GM19463 (cell line): ENCODE measurements around the gene UBE3C.
A peak's percentile ranks its signal among the peaks of the same experiment; 100 is the strongest.
"Not testable (repeated sequence)": the region's sequence is repeated elsewhere in the genome, so short reads cannot be mapped to it uniquely, and the experiment has no call there.

Experiments used
- ATAC-seq: cut with Tn5 transposase; IDR thresholded peaks from one replicate; pipeline ENCODE4 v1.9.1; 2021; ENCODE audit warnings: mild to moderate bottlenecking, moderate library complexity; ENCODE audit not compliant: unreplicated experiment

Gene UBE3C

DNA sequence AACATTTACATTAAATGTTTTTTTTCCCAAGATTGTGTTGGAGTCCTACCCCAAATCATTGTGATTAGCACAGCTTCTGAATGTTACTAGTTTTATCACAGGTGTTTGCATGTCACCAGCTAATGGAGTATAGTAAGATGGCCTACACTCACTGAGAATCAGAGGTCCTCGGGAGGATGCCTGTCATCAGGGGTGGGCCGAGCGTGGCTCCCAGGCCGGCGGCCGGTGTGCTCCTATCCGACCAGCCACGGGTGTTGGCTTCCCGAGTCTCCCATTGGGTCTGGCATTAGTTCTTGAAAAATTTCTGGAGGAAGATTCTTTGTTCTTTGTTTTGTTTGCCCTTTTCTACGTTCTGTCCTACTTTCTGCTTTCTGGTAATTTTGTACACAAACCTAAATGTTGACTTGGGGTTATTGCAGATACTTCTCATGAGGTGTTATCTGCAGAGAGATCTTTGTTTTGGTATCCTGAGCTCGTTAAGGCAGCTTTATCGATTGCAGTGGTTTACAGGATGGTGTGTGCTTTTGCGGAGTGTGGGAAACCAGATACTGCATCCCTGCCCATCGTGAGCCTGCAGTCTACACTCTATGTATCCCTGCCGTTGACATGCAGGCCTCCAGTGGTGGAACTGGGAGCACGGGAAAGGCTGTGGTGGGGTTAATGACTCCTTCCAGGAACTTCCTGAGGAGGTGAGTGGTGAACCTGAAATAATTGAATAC, 130.8 kb downstream of the UBE3C start:
- ATAC-seq, result no peak

DNA sequence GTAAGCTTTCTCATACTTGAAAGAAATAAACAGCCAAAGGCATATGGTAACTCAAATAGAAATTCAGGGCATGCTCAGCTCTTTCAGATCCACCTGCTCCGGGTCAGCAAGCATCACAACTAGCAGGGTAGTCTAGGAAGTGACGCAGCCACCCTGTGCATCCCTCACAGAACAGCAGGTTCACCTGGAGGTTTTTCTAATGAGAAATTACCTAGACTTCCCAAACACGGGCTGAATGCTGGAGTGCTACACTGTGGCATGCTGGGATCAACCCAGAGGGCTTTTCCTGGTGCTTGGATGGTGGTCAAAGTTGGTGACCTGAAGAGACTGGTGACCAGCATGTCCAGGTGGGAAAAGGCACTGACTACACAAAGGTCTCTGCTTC, 131.3 kb downstream of the UBE3C start:
- ATAC-seq, result no peak

DNA sequence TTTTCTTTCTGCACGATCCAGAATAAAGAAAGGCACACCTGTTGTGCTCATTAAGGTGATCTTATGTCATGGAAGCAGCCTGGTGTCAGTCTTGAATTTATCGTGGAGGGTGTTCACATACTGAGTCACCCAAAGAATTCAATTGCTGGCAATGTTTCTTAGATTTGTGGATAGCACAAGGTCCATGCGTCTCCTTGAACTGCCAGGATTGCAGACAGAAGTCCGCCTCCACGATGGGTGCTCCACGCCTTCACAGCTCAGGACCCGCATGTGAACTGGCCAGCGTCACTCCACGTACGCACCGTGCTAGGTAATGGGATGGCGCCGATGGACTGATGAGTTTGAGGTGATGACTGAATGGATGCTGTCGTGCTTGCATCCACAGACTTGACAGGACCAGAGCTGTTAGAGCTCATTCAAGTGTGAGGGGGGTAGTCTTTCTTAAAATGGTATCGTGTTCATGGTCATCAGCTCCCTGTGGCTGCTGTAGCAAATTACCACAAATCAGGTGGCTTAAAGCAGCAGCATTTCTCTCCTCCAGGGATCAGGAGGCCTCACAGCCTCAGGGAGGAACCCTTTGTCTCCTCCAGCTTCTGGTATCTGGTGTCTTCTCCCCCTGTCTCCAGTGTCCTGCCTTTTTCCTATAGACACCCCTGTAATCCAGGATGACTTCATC, 132.7 kb downstream of the UBE3C start:
- ATAC-seq, result no peak

DNA sequence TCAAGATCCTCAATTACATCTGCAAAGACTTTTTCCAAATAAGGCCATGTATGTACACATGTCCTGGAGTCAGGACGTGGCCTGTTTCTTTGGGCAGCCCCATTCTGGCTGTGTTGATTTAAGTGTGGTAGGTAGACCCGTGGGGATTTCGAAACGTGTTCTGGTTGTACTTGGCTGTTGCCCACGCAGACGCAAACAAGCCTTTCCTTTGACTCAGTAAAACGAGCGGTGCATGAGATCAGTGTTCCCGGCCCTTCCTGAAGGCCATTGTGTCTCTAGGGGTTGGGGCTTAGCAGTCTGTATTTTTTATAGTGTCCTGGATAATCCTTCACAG, 133.2 kb downstream of the UBE3C start:
- no peak for ATAC-seq

DNA sequence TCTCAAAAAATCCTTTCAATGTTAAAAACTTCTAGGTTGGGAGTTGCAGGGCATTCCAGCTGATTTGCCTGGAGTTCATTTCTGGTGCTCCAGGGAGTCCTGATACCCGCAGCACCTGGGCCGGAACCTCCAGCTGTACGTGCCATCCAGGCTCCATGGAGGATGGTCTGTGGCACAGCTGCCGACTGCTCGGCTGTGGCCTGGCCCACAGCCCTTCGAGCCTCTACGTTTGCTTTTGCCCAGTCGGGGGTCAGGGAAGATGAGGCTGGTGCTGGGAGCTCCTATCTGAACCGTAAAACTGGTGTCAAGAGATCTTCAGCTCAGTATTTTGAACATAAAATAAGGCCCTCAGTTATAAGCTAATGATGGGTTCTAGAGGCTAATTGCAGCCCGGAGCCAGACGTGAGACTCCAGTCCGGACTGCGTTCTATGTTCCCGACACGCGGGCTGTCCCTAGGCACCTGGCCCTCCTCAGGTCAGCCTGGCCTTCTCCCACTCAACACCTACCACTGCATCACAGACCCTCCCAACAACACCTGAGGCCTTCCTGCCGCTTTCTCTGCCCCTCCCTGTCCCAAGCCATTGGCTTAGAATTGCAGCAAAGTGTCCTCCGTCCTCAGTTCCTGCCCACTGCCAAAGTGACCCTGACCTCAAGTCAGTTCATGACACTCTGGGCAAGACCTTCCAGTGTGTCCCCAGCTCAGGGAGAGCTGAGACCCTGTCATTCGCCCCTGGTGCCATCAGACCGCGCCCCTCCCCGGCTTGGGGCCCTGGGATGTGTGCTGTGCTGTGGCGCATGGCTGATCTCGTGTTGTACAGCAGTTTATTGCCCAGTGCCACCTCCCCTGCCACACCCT, 133.9 kb downstream of the UBE3C start:
- no peak for ATAC-seq

DNA sequence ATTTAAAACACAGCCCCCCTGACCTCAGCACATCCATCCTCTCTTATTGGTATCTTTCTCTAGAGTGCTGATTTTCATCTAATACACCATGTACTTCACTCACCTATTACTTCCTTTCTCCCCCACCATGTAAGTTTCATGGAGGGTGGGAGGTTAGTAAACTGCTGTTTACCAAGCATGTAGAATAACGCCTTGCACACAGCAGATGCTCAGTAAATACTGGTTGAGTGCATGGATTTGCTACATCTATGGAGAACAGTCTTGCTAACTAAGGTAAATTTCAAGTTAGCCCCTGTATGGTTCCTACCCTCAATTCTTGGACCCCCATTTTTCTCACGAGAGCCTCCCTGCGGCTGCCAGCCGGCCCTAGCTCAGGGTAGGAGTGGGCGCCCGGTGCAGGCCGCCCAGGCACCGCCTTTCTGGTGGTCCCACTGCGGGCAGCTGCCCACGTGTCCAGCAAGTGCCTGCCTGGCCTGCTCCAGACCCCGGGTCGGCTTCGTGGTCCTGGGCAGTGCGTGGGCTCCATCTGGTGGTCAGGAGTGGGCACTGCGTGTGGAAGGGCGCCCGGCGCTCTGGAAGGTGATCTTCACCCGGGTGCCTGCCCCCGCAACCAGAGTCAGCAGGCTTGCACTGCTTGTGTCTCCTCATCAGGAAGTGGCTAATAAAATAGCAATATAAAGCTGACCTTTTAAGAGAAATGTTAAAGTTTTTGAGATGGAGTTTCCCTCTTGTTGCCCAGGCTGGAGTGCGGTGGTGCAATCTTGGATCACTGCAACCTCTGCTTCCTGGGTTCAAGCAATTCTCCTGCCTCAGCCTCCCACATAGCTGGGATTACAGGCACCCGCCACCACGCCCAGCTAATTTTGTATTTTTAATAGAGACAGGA, 134.7 kb downstream of the UBE3C start:
- peak; percentile 73 for ATAC-seq

DNA sequence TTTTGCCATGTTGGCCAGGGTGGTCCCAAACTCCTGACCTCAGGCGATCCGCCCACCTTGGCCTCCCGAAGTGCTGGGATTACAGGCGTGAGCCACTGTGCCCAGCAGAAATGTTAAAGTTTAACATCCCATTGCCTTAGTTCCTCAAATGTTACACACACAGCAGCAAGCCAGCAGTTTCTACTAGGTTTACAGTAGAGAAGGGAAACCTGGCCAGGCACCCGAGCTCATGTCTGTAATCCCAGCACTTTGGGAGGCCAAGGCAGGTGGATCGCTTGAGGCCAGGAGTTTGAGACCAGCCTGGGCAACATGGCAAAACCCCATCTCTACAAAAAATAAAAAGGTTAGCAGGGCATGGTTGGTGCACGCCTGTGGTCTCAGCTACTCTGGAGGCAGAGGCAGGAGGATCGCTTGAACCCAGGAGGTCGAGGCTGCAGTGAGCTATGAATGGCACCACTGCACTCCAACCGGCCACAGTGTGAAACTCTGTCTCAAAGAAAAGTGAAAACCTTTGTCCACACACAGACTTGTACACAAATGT, 135.4 kb downstream of the UBE3C start:
- not testable (repeated sequence) for ATAC-seq

DNA sequence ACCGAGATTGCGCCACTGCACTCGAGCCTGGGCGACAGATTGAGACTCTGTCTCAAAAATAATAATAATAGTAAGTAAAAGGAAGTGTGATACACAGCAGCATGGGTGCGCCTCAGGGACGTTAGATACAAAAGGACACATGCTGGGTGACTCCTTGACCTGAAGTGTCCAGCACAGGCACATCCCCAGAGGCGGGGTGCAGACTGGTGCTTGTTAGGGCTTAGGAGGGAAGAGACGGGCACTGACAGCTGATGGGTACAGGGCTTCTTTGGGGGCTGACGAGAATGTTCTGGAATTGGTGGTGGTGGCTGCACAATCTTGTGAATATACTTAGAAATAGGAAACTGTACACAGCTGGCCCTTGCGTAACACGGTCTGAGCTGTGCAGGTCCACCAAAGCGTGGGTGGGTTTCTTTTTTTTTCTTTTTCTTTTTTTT, 136.3 kb downstream of the UBE3C start:
- ATAC-seq, result no peak

DNA sequence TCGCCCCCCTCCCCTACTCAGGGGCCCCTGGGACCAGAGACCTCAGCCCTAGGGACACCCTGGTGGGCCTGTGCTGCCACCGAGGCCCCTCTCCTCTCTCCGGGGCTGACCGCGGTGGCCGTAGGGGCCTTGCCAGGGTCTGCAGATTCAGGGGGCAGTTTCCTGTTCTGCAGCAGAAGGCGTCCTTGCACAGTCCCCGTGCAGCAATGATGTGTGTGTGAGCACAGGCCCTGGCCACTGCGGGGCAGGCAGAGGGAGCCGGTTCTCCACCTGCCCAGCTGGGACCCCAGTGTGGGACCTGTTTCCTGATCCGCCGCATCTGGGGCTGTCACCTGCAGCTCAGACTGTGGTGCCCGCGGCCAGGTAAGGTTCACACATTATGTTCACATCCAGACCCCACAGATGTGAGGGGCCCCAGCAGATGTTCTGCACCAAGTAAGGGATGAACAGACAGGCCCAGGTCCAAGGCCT, 137.4 kb downstream of the UBE3C start:
- no peak for ATAC-seq

DNA sequence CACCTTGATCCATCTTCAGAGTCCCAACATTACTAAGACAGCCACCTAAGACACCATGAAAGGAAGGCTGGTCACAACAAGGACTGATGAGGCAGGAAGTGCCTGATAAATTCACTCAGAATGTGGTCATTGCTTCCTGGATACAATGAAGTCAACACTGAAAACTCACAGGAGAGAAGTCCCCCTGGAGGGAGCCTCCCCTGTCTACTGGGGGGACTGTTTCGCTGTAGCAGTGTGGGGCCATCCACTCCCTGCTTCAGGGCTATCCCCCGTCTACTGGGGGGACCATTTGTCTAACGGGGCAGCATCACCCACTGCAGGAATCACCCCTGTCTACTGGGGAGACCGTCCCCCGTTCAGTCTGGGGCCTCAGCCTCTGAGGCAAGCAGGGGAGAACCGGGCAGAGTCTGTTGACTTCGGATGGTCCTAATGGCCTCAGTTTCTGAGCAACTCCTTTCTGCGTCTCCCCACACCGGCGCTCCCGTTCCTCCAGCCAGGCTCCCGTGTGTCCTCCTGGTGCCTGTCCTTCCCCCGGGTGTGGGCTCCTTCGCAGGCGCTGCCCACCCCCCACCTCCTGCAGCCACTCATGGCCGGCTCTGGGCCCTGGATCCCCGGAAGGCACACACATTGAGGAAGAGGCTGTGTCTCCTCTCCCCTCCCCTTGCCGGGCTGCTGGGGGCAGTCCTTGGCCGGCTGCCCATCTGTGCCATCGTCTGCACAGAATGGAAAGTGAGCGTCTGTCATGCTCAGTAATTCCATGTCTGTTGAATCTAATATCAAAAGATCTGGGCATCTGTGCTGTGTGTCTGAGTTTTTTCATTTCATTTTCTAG, 138.2 kb downstream of the UBE3C start:
- ATAC-seq, result no peak

DNA sequence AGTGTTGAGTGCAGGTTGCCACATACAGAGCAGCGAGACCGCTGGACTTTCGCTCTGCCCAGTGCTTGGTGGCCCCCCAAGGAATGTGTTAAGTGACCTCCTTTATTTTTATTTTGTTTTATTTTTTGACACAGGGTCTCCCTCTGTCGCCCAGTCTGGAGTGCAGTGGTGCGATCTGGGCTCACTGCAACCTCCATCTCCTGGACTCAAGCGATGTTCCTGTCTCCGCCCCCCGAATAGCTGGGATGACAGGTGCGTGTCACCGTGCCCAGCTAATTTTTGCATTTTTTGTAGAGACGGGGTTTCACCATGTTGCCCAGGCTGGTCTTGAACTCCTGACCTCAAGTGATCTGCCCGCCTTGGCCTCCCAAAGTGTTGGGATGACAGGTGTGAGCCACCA, 138.8 kb downstream of the UBE3C start:
- not testable (repeated sequence) for ATAC-seq

DNA sequence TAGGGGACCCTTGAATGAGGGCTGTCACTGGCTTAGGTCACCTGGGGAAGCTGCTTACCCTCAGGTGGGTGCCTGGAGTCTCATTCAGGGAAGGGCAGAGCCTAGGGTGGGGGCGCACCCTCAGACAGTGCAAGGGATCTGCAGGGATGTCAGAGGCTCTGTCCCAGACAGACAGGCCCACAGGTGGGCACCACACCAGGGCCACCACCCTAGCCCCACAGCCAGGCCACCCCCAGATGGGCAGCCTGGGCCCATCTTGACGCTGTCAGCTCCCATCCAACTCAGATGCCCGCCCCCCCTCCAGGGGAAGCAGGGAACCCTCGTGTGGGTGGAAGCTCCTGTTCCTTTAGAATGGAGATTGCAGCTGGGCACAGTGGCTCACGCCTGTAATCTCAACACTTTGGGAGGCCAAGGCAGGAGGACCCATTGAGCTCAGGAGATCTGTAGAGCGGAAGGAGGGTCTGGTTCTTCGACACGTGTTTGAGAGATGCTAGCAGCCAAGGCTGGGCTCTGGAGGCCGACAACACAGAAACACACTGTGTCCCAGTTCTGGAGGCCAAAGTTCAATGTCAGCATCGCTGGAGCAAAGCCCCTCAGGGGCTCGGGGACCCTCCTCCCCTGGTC, 139.6 kb downstream of the UBE3C start:
- ATAC-seq, result no peak

DNA sequence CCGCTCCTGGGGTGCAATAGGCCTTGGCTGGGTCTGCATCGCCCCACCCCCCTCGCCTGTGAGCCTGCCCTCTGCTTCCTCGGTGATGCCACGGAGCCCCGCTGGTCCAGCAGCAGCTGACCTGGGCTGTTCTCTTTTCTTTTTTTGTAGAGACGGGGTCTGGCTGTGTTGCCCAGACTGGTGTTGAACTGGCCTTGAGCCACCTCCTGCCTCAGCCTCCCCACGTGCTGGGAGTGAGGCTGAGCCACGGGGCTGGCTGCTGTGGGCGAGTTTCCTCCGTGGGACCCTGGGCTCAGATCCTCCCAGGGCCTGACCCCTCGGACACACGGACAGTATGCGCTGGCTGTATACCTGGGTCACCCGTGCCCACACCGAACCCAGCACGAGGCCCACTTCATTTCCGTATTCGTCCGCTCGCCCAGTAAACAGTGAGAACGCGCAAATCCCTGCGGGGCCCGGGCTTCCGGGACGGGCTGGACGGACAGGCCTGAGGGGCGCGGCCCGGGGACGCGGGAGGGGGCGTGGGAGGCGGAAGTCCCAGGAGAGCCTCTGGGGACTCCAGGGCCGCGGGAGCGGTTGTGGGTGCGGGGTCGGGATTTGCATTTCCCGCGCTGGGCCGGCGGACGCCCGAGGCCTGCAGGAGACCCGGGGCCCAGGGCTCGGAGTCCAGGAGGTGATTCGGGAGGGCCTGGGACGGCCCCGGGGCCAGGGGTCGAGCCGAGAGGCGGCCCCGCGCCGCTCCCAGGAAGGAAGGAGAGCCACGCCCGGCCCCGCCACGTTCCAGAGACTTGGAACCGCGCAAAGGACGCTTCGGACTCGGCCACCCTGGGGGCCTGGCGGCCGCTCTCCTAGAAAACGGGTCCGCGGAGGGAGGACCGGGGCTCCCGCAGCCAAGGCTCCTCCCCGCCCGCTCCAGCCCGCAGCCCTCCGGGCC, 140.3 kb downstream of the UBE3C start:
- no peak for ATAC-seq

DNA sequence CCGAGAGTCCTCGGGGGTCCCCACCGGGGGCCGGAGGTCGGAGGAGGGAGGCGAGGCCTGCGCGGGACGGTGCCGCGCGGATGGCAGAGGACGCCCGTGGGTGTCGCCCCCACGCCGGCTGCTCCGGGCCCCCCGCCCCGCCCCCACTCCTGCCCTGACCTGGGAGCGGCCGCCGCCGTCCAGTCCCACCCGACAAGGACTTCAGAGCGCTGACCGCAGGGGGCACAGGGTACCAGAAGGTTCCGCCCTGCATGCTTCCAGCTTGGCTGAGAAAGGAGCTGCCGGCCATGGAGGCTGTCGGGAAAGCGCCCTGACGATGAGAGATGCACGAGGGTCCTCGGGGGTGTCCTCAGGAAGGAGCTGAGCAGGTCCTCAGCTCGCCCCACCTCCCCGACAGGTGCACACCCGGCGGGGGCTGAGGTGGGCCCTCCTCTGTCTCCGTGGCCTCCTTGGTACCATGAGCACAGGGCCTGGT, 141.1 kb downstream of the UBE3C start:
- no peak for ATAC-seq

DNA sequence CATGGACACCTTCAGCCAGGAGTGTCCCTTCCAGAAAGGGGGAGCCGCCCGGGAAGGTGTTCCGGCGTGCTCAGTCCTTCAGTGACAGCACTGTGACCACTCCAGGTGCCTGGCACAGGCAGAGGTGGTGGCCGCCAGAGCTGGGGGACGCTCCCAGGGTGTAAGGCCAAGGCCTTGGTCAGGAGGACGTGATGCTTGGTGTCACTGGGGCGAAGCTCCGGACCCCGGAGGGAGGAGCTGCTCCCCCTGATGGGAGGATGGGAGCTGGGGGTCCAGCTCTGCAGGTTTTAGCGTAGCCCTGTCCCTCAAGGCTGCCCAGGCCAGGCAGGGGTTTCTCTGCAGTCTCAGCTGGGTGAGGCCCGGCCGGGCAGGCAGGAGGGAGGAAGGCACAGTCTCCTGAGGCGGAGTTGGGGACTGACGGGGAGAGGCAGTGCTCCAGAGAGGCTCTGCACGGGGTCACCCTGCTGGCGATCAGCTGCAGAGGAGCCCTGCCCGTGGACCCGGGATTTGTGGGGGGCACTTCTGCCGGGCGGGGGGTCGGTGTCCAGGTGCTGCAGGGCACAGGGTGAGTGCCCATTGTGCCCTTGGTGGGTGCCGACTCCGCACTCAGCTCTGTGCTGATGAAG, 141.6 kb downstream of the UBE3C start:
- ATAC-seq, result no peak

DNA sequence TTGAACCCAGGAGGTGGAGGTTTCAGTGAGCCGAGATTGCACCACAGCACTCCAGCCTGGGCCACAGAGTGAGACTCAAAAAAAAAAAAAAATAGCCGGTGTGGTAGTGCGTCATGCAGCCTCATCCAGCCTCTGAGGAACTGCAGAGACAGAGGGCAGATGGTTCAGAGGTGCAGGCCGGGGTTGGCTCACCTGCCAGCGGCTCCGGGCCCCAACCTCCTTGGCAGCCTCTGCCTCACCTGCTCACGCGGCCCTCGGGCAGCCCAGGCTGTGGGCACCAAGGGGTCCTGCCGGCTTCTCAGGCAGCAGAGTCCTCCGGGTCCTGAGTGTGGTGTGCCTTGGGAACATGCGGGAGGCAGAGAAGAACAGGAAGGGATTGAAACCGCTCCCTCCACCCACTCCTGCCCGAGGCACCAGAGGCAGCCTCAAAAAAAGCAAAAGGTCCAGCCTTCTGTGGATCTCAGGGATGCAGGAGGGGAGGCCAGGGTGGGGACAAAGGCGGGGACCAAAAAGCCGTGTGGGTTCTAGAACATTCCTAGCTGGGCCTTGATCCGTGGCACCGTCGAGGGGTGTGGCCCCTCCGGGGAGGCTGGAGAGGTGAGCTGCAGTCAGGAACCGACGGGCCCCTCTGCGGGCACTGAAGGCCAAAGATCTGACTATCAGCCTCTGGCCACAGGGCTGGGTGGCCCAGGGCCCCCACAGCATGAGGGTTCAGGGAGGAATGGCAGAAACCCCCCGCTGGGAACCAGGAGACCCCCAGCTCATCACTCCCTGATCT, 142.7 kb downstream of the UBE3C start:
- no peak for ATAC-seq
